ENCODE measurements around the gene STXBP1. TPM values are rescaled to one million over a fixed set of nuclear protein-coding genes. Genes with fewer than 3 reads are reported as not detected.

STXBP1 gene
- total RNA-seq, 1 experiment from 2014 or later: 40.6 TPM

DNA sequence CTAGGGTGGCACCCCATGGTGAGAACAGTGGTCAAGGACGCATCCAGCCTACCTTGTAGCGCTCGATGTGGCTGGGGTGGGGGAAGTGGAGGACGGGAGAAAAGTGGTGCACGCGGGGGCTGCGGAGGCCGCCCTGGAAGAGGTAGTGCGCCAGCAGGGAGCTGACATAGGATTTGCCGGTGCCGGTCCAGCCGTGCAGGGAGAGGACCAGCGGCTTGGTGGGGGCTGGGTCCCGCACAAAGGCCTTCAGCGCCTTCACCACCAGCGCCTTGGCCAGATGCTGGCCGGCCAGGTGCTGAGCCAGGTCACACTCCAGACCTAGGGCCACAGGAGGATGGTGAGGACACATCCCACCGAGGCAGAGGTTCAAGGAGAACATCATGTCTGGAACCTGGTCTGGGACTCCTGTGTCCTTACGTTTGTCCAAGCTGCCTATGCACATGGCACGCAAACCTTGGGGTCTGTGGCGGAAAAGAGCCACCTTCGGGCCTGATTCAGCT, 122.2 kb downstream of the STXBP1 start (continued):
- TF ChIP-seq, protein P1, sequence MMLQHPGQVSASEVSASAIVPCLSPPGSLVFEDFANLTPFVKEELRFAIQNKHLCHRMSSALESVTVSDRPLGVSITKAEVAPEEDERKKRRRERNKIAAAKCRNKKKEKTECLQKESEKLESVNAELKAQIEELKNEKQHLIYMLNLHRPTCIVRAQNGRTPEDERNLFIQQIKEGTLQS (IDR thresholded peaks at IDR 0.05): no peak
- TF ChIP-seq ELF1 (IDR thresholded peaks at IDR 0.05; ENCODE audit: borderline replicate concordance, low read depth) (no peak), POLR2A (IDR thresholded peaks at IDR 0.05; ENCODE audit: borderline replicate concordance, extremely low read depth, insufficient read depth, insufficient read length) (no peak)

DNA sequence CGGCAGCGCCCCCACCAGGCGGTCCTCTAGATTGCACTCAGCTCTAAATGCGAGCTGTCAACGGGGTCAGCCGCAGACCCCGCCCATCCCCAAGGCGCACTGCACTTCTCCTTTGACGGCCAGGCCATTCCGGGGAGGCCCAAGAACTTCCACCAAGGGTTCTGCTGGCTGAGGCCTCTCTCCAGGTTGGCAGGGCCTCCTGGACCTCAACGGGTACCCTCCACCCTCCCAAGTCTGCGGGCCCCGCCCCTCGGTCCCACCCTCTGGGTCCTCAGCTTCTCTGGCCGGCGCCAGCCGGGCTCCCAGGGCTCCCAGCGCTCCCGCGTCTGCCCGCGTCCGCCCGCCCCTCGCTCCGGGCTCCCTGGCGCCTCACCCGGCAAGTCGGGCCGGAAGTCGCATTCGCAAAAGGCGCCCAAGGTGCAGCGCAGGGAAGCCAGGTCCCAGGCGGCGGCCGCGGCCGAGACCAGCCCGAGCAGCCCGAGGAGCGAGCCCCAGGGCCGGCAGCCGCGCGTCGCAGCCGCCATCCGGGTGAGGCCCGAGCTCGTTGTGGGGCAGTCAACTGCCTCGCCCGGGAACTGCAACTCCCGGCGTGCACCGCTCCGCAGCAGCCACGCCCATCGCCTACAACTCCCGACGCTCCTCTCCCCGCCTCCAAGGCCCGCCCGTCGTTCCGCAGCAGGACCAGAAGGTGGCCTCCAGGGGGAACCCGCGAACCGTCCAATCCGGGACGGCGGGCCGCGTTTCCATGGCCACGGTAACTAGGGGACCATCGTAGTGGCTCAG, 122.9 kb downstream of the STXBP1 start, which contains the start of gene TOR2A:
TSS of gene TOR2A (minus strand) at position 548 of the 783 bp plus-strand sequence. CDS start at position 524, 24 bp downstream.
- Histone ChIP-seq H3K9me2 (ENCODE audit: insufficient read depth) (no peaks in the 10 kb centered on the region), H2AFZ (ENCODE audit: low read depth, low read length, poor library complexity, severe bottlenecking) (peak within 1 kb of the TSS; percentile 50), H3K4me1 (ENCODE audit: control insufficient read depth in 1 of 2, insufficient read depth in 2 of 2, low read length in 2 of 2) (peaks cover 4 to 18% of the 10 kb centered on the region in 2 experiments), H3K4me2 (ENCODE audit: low read length) (peak within 1 kb of the TSS; percentile 96), H3K27me3 (ENCODE audit: insufficient read depth, low read length) (no peaks in the 10 kb centered on the region), H3K27ac (ENCODE audit: low read depth, low read length) (peak within 1 kb of the TSS; percentile 87), H3K36me3 (ENCODE audit: control insufficient read depth in 1 of 2, insufficient read depth in 2 of 2, low read length in 2 of 2) (no peaks in the 10 kb centered on the region), H3K9me3 (ENCODE audit: control insufficient read depth in 1 of 2, insufficient read depth in 1 of 2, low read depth in 1 of 2, low read length in 2 of 2) (no peaks in the 10 kb centered on the region), H4K20me1 (ENCODE audit: insufficient read depth) (no peaks in the 10 kb centered on the region), H3K79me2 (ENCODE audit: insufficient read depth, low read length) (no peaks in the 10 kb centered on the region), H3K9ac (ENCODE audit: low read length) (peak within 1 kb of the TSS; percentile 67), H3K4me3 (replicated peaks in 1 of 2; ENCODE audit: low read depth in 1 of 2, low read length in 2 of 2) (peak within 1 kb of the TSS; percentile 58 to 72)
- DNase-seq (ENCODE audit: low read depth, low spot score): peak; percentile 92
- ATAC-seq: peak; percentile 93
- intact Hi-C loops (cut with micrococcal nuclease): loop anchor here (1.0 kb wide), 6 partner anchors 28 to 186 kb away; no protein-coding TSS in a partner anchor
- RAD21 ChIA-PET (ENCODE audit: low non-redundant PET in 1 of 2, low total read pairs in 2 of 2, uncharacterized antibody in 2 of 2, unreplicated experiment in 2 of 2): interaction anchor here (0.6 to 1.6 kb wide), 18 partner anchors 10 to 186 kb away, joined by 3 to 10 read pairs (median 4); partner anchors contain the start of genes CDK9 (in 2 of the 2), CFAP157 (in 1 of the 2), PTRH1 (in 1 of the 2) and ST6GALNAC4 (in 1 of the 2)
- no peak for TF ChIP-seq JUND (IDR thresholded peaks at IDR 0.05)
- TF ChIP-seq YY1 (IDR thresholded peaks at IDR 0.05; ENCODE audit: extremely low read depth, insufficient replicate concordance, low read depth, low read length): peak; percentile 78
- TF ChIP-seq, protein P2, sequence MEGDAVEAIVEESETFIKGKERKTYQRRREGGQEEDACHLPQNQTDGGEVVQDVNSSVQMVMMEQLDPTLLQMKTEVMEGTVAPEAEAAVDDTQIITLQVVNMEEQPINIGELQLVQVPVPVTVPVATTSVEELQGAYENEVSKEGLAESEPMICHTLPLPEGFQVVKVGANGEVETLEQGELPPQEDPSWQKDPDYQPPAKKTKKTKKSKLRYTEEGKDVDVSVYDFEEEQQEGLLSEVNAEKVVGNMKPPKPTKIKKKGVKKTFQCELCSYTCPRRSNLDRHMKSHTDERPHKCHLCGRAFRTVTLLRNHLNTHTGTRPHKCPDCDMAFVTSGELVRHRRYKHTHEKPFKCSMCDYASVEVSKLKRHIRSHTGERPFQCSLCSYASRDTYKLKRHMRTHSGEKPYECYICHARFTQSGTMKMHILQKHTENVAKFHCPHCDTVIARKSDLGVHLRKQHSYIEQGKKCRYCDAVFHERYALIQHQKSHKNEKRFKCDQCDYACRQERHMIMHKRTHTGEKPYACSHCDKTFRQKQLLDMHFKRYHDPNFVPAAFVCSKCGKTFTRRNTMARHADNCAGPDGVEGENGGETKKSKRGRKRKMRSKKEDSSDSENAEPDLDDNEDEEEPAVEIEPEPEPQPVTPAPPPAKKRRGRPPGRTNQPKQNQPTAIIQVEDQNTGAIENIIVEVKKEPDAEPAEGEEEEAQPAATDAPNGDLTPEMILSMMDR (IDR thresholded peaks at IDR 0.05 in 2 of 3, conservative IDR thresholded peaks at IDR 0.05 in 1 of 3; ENCODE audit: borderline replicate concordance in 1 of 3, insufficient read depth in 1 of 3, low read depth in 2 of 3, low read length in 2 of 3): peak in 2 of 3 experiments; percentile 91 to 92; a peak in 4 of 6 replicates
- TF ChIP-seq POLR2AphosphoS5 (IDR thresholded peaks at IDR 0.05; ENCODE audit: low read depth, low read length): peak; percentile 64
- TF ChIP-seq ZFX (IDR thresholded peaks at IDR 0.05): peak; percentile 81; the same call in 1 of the 2 replicates
- TF ChIP-seq SIN3A (IDR thresholded peaks at IDR 0.05; ENCODE audit: low read depth): no peak
- TF ChIP-seq, protein P3, sequence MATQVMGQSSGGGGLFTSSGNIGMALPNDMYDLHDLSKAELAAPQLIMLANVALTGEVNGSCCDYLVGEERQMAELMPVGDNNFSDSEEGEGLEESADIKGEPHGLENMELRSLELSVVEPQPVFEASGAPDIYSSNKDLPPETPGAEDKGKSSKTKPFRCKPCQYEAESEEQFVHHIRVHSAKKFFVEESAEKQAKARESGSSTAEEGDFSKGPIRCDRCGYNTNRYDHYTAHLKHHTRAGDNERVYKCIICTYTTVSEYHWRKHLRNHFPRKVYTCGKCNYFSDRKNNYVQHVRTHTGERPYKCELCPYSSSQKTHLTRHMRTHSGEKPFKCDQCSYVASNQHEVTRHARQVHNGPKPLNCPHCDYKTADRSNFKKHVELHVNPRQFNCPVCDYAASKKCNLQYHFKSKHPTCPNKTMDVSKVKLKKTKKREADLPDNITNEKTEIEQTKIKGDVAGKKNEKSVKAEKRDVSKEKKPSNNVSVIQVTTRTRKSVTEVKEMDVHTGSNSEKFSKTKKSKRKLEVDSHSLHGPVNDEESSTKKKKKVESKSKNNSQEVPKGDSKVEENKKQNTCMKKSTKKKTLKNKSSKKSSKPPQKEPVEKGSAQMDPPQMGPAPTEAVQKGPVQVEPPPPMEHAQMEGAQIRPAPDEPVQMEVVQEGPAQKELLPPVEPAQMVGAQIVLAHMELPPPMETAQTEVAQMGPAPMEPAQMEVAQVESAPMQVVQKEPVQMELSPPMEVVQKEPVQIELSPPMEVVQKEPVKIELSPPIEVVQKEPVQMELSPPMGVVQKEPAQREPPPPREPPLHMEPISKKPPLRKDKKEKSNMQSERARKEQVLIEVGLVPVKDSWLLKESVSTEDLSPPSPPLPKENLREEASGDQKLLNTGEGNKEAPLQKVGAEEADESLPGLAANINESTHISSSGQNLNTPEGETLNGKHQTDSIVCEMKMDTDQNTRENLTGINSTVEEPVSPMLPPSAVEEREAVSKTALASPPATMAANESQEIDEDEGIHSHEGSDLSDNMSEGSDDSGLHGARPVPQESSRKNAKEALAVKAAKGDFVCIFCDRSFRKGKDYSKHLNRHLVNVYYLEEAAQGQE (IDR thresholded peaks at IDR 0.05; ENCODE audit: low read depth): no peak
- TF ChIP-seq POLR2A (IDR thresholded peaks at IDR 0.05; ENCODE audit: borderline replicate concordance, extremely low read depth, insufficient read depth, insufficient read length): no peak
- POLR2A ChIA-PET: interaction anchor here (0.7 to 1.5 kb wide), 11 partner anchors 12 to 186 kb away, joined by 3 to 10 read pairs (median 4); partner anchors contain the start of genes CDK9, PTRH1 and TTC16
- BruUV-seq (replicated peaks): no TSS peak
- CTCF ChIA-PET: interaction anchor here (0.5 to 2.3 kb wide), 57 partner anchors 10 to 511 kb away, joined by 3 to 46 read pairs (median 5); partner anchors contain the start of genes CDK9, CFAP157, PIP5KL1 and PTRH1
